MV-4-11 (cell line): Measurements from ENCODE around the gene GAS7.
"Not testable (repeated sequence)": the region's sequence is repeated elsewhere in the genome, so short reads cannot be mapped to it uniquely, and the experiment has no call there.

Experiments
- DNase-seq: peaks from one replicate; lab custom pipeline; 2025; lab: John Stamatoyannopoulos, UW

Gene GAS7

GRCh38 chr17:9941305-9941704, 257.1 kb downstream of the GAS7 start:
- DNase-seq = no peak

GRCh38 chr17:9940841-9941240, 257.6 kb downstream of the GAS7 start:
- DNase-seq = no peak

- DNase-seq = no peak
These were observed 259.6 kb downstream of the GAS7 start for GRCh38 chr17:9938764-9939163.

GRCh38 chr17:9937901-9938300, 260.5 kb downstream of the GAS7 start:
- peak; percentile 62 for DNase-seq

- no peak for DNase-seq
These were observed 261.1 kb downstream of the GAS7 start for GRCh38 chr17:9937241-9937761.

- peak; percentile 69 for DNase-seq
These were observed 262.3 kb downstream of the GAS7 start for GRCh38 chr17:9936095-9936494.

- peak; percentile 66 for DNase-seq
These were observed 263.0 kb downstream of the GAS7 start for GRCh38 chr17:9935408-9935807.

GRCh38 chr17:9934331-9934730, 264.1 kb downstream of the GAS7 start:
- DNase-seq = no peak

GRCh38 chr17:9932491-9932890, 265.9 kb downstream of the GAS7 start:
- no peak for DNase-seq

- no peak for DNase-seq
These were observed 267.2 kb downstream of the GAS7 start for GRCh38 chr17:9931144-9931741.

- no peak for DNase-seq
These were observed 268.5 kb downstream of the GAS7 start for GRCh38 chr17:9929871-9930270.

- DNase-seq = no peak
These were observed 269.6 kb downstream of the GAS7 start for GRCh38 chr17:9928601-9929333.

- DNase-seq = no peak
These were observed 272.1 kb downstream of the GAS7 start for GRCh38 chr17:9926150-9926804.

GRCh38 chr17:9925457-9925856, 272.9 kb downstream of the GAS7 start:
- no peak for DNase-seq

GRCh38 chr17:9924735-9925191, 273.6 kb downstream of the GAS7 start:
- peak; percentile 68 for DNase-seq

- DNase-seq = no peak
These were observed 276.2 kb downstream of the GAS7 start for GRCh38 chr17:9922012-9922848.

GRCh38 chr17:9921216-9921615, 277.2 kb downstream of the GAS7 start:
- DNase-seq = not testable (repeated sequence)

GRCh38 chr17:9918804-9919352, 279.5 kb downstream of the GAS7 start:
- no peak for DNase-seq

GRCh38 chr17:9918352-9918751, 280.1 kb downstream of the GAS7 start:
- DNase-seq = no peak

- no peak for DNase-seq
These were observed 280.6 kb downstream of the GAS7 start for GRCh38 chr17:9917801-9918200.

- no peak for DNase-seq
These were observed 281.3 kb downstream of the GAS7 start for GRCh38 chr17:9917131-9917530.

GRCh38 chr17:9916108-9916507, 282.3 kb downstream of the GAS7 start:
- no peak for DNase-seq
